HG03520 (cell line): Measurements from ENCODE around the gene FUBP3.
"Not testable (repeated sequence)": the region's sequence is repeated elsewhere in the genome, so short reads cannot be mapped to it uniquely, and the experiment has no call there.

Source experiments
- ATAC-seq: cut with Tn5 transposase; IDR thresholded peaks from one replicate; pipeline ENCODE4 v1.9.1; 2021; ENCODE audit warnings: mild to moderate bottlenecking, moderate library complexity; ENCODE audit not compliant: unreplicated experiment

FUBP3 gene

DNA sequence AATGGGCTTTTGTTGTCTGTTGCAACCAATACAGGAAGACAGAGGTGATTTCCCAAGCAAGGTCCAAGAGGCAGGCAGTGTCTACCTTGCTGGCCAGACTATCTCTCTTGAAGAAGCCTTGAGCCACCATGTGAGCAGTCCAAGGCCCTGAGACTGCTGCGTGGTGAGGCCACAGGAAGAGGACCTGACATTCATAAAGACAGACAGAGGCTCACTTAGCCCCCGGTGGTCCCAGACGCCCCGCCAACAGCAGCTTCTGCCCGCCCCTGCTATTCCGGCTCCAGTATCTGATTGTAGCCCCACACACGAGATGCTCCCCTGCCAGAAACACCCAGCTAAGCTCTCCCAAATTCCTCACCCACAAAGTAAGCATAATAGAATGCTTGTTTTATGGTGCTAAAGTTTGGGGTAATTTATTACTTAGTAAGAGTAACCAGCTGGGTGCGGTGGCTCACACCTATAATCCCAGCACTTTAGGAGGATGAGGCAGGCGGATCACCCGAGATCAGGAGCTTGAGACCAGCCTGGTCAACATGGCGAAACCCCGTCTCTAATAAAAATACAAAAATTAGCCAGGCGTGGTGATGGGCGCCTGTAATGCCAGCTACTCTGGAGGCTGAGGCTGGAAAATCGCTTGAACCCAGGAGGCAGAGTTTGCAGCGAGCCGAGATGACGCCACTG is 22.8 kb upstream of the FUBP3 start:
- no peak for ATAC-seq

DNA sequence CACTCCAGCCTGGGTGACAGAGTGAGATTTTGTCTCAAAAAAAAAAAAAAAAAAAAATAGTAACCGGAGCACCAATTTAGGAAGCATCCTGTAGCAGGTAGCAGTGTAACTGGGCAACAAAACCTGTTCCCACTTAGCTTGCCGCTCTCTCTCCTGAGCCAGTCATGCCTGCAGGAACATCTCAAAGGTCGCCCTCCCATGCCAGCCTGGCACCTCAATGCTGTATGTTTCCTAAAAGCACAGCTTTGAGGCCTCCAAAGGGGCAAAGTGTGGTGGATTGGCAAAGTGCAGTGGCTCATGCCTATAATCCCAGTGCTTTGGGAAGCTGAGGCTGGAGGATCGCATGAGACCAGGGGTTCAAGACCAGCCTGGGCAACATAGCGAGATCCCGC is 22.3 kb upstream of the FUBP3 start:
- no peak for ATAC-seq

DNA sequence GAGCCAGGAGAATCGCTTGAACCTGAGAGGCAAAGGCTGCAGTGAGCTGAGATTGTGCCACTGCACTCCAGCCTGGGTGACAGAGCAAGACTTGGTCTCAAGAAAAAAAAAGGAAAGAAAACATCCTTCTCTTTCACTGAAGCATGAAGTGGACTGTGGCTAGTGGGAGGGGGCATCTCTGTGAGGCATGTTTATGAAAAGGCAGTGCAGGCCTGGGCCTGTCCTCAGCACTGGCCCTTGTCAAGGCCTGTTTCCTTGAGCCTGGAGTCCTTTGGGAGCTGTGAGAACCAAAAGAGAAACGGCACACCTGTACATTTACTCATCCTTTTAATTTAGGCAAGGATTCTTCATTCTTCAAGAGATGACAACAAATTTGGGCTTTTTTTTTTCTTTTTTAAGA is 18.3 kb upstream of the FUBP3 start:
- no peak for ATAC-seq

DNA sequence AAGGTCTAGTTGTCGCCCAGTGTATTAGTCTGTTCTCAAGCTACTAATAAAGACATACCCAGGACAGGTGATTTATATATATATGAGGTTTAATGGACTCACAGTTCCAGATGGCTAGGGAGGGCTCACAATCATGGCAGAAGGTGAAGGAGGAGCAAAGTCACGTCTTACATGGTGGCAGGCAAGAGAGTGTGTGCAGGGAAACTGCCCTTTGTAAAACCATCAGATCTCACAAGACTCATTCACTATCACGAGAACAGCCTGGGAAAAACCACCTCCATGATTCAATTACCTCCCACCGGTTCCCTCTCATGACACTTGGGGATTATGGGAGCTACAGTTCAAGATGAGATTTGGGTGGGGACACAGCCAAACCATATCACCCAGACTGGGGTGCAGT is 16.9 kb upstream of the FUBP3 start:
- ATAC-seq, result not testable (repeated sequence)

DNA sequence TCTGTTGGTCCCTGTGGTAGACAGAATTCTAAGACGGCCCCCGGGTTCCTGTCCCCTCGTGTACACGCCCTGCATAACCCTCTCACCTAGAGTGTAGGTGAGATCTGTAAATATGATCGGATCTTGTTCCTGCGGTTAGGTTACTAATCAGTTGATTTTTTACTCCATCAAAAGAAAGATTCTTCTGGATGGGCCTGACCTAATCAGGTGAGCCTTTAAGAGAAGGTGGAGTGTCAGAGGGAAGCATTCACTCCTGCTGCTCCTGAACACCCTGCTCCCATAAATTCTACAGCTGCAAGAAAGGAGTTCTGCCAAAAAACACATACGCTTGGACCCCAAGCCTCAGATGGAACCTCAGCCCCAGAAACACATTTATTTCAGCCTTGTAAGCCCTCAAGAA is 15.6 kb upstream of the FUBP3 start:
- ATAC-seq, result no peak

DNA sequence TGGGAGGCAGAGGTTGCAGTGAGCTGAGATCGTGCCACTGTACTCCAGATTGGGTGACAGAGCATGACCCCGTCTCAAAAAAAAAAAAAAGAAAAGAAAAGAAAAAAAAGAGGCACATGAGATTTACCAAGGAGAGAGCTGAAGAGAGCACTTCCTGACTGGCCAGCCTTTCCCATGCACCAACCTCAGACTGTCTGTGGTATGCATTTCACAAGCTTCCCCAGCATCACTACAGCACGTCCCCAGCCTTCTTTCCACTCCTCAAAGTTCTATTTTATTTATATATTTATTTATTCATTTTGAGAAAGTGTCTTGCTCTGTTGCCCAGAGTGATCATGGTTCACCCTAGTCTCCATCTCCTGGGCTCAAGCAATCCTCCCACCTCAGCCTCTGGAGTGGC is 13.6 kb upstream of the FUBP3 start:
- ATAC-seq, result no peak

DNA sequence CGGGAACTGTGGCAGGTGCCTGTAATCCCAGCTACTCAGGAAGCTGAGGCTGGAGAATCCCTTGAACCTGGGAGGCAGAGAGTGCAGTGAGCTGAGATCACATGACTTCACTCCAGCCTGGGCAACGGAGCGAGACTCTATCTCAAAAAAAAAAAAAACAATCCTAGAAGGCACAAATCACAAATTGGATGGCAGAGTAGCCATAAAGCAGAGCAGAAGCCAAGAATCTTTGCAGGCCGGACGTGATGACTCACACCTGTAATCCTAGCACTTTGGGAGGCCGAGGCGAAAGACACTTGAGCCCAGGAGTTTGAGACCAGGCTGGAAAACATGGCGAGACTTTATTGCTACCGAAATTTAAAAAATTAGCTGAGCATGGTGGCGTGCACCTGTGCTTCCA is 9.2 kb upstream of the FUBP3 start:
- ATAC-seq, result no peak

DNA sequence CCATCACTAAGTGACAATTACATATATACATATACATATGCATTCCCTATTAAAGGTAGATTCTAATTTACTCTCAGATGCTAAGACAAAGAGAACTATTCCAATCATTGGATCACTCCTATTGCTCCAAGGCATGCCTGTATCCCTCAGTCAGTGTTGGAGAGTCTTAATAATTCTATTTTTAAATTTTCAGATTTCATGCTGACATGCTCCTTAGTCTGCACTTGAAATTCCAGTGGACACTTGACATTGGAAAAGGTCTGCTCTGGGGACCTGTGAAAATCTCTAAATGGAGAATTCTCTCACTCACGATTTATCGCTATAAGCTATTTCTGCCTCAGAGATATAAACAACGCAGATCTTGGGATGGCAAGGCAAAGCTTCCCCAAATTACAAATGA is 3.9 kb upstream of the FUBP3 start:
- ATAC-seq, result no peak

DNA sequence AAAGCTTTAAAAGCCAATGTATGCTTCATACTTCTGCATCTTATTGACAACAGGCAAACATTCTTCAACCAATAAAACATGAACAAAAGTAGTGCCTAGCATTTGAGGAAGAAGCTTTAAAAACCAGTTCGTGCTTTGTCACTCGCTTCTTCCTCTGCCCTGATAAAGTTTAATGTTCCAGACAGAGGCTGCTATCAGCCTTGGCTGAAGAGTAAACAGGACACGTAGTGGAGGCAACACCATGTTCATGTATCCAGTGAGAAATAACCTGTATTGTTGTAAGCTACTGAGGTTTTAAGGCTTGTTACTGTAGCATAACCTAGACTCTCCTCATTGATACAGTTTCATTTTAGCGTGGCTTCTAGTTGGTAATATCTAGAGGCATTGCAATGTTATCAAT is 3.2 kb upstream of the FUBP3 start:
- no peak for ATAC-seq

DNA sequence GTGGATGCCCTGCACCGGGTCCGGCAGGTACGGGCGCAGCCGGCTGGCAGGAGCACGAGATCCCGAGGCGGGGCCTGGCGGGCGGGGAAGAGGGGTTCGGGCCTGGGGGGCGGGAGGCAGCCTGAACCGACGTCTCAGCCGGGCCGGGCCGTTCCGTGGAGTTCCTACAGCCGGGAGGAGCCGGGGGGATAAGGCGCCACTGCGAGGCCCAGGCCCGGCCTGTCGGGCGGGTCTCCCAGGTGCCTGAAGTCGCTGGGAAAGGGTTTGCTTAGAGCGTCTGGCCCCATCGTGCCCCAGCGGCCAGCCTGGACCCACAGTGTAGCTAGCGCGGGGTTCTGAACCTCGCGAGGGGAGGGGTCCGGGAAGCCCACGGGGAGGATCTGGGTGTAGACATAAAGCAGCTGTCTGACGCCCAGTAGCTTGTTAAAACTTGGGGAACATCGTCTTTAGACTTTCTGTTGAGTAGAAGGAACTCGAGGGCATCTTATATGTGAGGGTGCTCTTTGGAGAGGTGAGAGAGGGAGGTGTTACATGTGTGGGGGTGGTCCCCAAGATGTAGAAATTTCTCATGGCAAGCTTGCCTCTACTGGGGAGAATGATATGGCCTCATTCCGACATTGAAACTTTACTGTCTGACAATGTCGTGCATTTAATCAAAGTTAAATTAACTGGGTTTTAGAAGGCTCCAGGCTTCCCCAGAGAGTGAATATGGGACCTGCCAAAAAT is 524 bp downstream of the FUBP3 start:
- ATAC-seq, result peak; percentile 17

DNA sequence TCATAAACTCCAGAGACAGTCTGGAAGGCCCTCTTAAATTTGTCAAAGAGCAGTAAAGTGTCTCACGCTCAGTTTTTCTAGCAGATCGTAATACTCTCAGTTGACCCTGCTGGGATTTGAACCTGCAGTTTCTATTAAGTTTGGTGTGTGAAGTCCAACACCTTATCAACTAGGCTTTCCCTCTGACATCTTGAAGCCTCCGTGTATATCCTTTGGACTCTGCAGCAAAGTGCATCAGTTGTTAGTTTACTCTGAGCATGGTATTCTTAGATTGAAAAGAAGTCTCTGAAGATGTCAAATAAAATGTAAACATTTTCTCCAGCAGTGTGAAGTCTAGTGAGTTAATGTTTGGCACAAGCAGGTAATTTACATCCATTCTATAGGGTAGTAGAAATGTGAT is 2.4 kb downstream of the FUBP3 start:
- no peak for ATAC-seq

DNA sequence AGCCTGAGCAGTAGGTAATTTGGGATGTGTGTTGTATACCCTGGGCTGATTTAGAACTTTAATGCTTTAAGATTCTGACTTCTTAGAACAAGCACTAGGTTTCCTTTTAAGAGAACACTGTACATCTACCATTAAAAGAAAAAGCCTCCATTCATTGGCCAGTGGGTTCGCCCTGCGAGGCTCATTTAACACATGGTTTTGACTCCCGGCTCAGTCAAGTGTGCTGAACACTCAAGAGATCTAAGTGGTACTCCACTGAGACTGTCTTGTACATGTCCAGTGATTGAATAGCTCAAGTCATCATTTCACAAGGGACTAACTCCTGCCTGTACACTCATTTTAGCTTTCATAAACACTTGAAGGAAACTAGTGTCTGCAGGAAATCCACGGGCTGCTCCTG is 3.9 kb downstream of the FUBP3 start:
- ATAC-seq, result no peak

DNA sequence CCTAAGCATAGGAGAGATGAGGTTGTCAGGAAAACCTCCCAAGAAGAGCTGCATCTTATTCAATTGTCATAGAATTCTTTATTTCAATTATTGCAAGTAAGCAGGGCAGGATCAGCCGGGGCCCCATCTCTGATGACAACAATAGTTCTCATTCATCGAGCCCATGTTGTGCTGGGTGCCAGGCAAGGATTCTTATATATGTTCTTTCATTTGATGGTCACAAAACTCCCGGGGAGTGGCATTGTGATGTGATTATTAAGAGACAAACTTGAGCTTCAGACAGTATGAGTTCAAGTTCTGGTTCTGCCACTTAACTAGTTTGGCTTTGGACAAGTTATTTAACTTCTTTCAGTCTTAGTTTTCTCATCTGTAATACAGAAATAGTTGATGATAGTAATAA is 8.5 kb downstream of the FUBP3 start:
- ATAC-seq, result no peak

DNA sequence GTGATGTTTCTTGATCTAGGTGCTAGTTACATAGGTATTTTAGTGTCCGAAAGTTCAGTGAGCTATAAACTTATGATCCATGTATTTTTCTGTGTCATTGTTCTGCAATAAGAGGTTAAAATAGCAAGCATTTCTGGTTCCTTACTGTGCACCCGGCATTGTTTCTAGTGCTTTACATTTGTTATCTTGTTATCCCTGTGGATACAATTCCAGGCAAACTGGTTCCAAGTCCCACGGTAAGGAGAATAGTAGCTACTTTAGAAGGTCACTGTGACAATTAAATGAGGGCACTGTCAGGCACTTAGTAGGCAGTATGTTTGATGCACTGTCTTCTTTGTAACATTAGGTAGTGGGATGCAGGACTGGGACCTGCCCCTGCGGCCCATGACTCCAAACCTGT is 9.0 kb downstream of the FUBP3 start:
- no peak for ATAC-seq

DNA sequence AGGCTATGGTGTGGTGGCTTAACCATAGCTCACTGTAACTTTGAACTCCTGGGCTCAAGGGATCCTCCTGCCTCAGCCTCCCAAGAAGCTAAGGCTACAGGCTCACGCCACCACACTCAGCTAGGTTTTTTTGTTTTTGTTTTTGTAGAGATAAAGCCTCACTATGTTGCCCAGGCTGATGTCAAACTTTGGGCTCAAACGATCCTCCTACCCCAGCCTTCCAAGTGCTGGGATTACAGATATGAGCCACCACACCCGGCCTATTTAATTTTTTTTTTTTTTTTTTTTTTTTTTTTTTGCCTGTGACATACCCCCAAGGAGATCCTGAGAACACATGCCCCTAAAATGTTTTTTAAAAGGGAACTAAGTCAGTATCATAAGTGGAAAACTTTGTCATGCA is 10.4 kb downstream of the FUBP3 start:
- ATAC-seq, result no peak

DNA sequence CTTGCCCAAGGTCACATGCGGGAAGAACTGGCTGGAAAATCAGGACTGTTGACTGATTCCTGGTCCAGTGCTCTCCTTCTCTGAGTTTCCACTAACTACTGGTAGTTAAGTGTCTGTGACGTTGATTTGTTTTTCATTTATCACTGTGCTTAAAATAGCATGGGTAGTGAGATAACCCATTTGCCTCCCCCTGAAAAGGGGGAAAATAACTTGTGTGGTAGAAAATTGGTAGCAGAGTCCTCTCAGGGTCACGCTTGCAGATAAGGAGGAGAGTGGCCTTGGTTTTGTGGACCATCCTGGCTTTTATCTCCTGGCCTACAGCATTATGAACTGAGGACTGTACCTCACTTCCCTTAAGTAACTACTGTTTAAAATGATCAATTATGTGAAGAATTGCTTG is 10.9 kb downstream of the FUBP3 start:
- no peak for ATAC-seq

DNA sequence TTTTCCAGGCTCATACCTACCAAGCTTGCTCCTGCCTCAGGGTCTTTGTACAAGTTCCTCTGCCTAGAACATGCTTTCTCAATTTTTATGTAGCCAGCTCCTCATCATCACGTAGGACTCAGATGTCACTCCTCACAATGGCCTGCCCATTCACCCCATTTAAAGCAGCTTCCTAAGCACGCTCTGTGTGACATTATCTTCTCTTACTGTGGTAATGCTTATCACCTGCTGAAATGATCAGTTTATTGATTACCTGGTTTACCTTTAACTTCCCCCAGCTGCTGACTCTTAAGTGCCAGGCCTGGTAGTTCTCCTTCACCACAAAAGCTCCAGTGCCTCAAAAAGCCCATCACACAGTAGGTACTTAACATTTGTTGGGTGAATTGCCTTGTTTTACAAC is 13.6 kb downstream of the FUBP3 start:
- ATAC-seq, result no peak

DNA sequence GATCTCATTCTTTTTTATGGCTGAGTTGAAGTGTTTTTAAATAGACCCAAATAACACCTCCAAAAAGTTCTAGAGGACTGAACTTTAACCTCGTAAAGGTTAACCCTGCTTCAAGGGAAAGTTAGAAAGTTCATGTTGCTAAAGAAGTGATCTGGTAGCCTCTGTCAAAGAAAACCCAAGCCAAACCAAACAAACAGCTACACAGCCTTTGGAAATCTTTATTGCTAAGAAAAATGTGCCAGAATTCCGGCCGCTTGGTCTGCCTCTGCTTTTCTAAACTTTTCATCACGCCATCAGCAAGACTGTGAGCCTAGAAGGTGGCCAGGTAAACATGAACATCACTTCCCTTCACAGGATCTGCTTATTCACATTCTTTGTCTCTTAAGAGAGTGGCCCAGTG is 17.9 kb downstream of the FUBP3 start:
- ATAC-seq, result no peak

DNA sequence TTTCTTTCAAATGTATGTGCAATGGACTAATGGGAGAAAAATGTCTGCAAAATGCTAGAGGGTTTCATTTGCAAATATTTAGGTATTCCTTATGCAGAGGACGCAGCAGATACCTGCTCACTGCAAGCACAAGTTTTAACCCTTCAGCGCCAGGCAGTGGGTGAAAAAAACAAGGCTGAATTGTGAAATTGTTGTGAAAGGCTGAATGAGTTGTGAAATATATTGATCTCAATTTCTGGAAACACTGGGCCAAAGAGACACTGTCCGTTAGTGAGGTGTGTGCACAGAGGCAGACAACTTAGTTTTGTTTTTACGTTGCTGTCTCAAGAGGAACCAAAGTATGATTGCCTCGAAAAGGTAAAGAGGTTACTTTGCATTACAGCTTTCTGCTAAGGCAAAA is 18.8 kb downstream of the FUBP3 start:
- ATAC-seq, result no peak

DNA sequence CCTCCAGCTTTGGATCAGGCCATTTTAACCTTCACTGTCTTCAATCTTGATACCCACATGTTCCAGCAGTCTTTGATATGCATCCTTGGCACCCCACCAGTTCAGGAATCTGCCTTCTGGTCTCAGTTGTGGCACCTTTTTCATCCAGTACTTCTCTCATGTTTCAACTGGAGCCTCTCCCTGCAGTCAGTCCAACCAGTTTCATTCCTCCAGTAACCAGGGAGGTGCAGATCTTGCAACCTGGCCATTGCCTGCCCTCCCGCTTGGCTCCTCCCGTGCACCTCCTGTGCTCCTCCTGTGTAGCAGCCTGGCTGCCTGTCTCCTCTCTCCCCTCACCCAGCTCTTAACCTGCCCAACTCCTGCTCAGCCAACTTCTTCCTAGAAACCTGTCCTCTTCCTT is 20.2 kb downstream of the FUBP3 start:
- ATAC-seq, result no peak

DNA sequence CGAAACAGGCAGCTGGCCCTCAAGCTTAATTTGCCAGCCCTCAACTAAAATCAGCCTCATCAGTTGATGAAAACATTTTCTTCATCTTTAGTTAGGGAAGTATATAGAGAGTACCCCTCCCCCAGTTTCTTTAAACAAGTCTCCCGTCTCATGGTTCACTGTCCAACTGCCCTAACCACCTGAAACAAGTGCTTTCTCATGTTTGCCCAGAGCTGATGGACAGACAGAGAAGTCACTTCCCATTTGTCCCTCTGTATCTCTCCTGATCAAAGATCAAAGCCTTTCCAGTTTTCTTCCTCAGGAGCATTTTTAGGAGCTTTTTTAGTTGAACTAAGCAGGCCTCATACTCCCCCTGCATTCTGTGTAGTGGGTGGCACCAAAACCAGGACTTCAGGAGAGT is 21.7 kb downstream of the FUBP3 start:
- no peak for ATAC-seq

DNA sequence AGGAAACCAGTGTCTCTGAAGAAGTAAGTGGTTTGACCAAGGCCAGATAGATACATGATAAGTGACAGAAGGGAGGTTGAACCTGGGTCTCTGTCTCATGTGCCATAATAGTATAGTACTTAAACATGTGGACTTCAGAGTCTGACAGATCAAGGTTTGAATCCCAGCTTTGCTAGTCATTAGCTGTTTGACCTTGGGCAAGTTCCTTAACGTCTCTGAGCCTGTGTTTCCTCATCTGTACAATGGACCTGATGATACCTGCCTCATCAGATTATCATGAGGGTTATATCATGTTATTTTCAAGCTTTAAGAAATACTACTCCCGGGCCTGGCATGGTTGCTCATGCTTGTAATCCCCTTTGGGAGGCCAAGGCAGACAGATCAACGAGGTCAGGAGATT is 24.9 kb downstream of the FUBP3 start:
- no peak for ATAC-seq
